K562 (cell line): ENCODE data around the gene PLEKHB1. TPM values are rescaled to one million over a fixed set of nuclear protein-coding genes. Genes with fewer than 3 reads are reported as not detected.

Experiments used
- ATAC-seq: fragments of 200-7000 bp; cut with Tn5 transposase; 3 replicates; pipeline ENCODE4 v1.9.1; 2020; ENCODE audit warnings: moderate library complexity
- BruUV-seq: library from RNA; stranded (reverse); fragments of 400-500 nt; replicated peaks from 2 replicates; lab custom pipeline; 2021; lab: Mats Ljungman, UMichigan
- CTCF ChIA-PET: fragments of 300-600 bp; formaldehyde crosslinking; extraction: SDS; loops from one replicate; lab custom pipeline; 2021; ENCODE audit warnings: low intra/inter-chr PET ratio; lab: Yijun Ruan, JAX
- POLR2A ChIA-PET: fragments of 300-600, 350-650 bp; sonication (Branson Sonifier 250); formaldehyde crosslinking; extraction: SDS; loops from one replicate; lab custom pipeline; 2021; ENCODE audit warnings: antibody characterized with exemption, inconsistent platforms; lab: Yijun Ruan, JAX
- DNase-seq, 4 experiments: peaks; one replicate each; pipeline versions ENCODE4 v3.0.0 to v3.0.0-alpha.2; 2011 to 2018; ENCODE audit warnings: low spot score in 3 of 4, mixed read lengths in 3 of 4; ENCODE audit errors: extremely low read depth in 1 of 4
- FAIRE-seq: peaks from 2 replicates; lab custom pipeline; 2011; peaks lifted over from hg19 to GRCh38; lab: Jason Lieb, UNC
- H2AFZ ChIP-seq: 2 replicates; pipeline ENCODE4 v1.6.0; 2011; ENCODE audit warnings: low read depth, low read length, control low read depth, inconsistent platforms
- H3K27ac ChIP-seq: fragments of 200-600 bp; 3 replicates; pipeline ENCODE4 v1.8.0; 2011; ENCODE audit warnings: low read depth, mild to moderate bottlenecking, control low read depth, inconsistent platforms, low read length, moderate library complexity, mixed read lengths; ENCODE audit errors: extremely low read depth
- H3K27me3 ChIP-seq, 2 experiments: fragments of 300-600 bp in 1 of 2; 2 replicates in 1 of 2; 3 replicates in 1 of 2; pipeline versions ENCODE4 v1.6.0 to v1.8.0; 2011; ENCODE audit warnings: inconsistent platforms in 2 of 2, low read length in 2 of 2, mild to moderate bottlenecking in 1 of 2, mixed read lengths in 1 of 2, moderate library complexity in 1 of 2; ENCODE audit not compliant: control insufficient read depth in 2 of 2, insufficient read depth in 2 of 2
- H3K36me3 ChIP-seq: fragments of 300-600 bp; 3 replicates; pipeline ENCODE4 v1.8.0; 2011; ENCODE audit warnings: mild to moderate bottlenecking, low read length, inconsistent platforms; ENCODE audit not compliant: control insufficient read depth, insufficient read depth
- H3K4me1 ChIP-seq, 2 experiments: fragments of 200-600 bp in 1 of 2; replicated peaks in 1 of 2; 2 replicates in 1 of 2; 3 replicates in 1 of 2; pipeline versions ENCODE4 v1.5.1 to v1.8.0; 2011; ENCODE audit warnings: inconsistent platforms in 2 of 2, low read length in 2 of 2, mild to moderate bottlenecking in 1 of 2, mixed read lengths in 1 of 2, moderate library complexity in 1 of 2; ENCODE audit not compliant: control insufficient read depth in 2 of 2, insufficient read depth in 2 of 2
- H3K4me2 ChIP-seq: 2 replicates; pipeline ENCODE4 v1.6.1; 2011; ENCODE audit warnings: low read length, control low read depth, inconsistent platforms, mixed read lengths; ENCODE audit not compliant: insufficient read depth
- H3K4me3 ChIP-seq: fragments of 200-600 bp; sonication (generic), shearing (Covaris generic); 2 replicates; pipeline ENCODE4 v1.5.1; 2016; ENCODE audit warnings: control low read depth, inconsistent platforms
- H3K79me2 ChIP-seq: fragments of 200-600 bp; 3 replicates; pipeline ENCODE4 v1.8.0; 2011; ENCODE audit warnings: low read length, inconsistent platforms; ENCODE audit not compliant: control insufficient read depth, insufficient read depth
- H3K9ac ChIP-seq, 2 experiments: 2 replicates each; pipeline versions ENCODE4 v1.6.0 to v1.6.1; 2011; ENCODE audit warnings: low read depth in 2 of 2, low read length in 2 of 2, control low read depth in 1 of 2, inconsistent platforms in 1 of 2, mild to moderate bottlenecking in 1 of 2, mixed read lengths in 1 of 2; ENCODE audit not compliant: insufficient read depth in 1 of 2
- H3K9me1 ChIP-seq: one replicate; pipeline ENCODE4 v1.6.0; 2011; ENCODE audit warnings: inconsistent platforms, mild to moderate bottlenecking, low read length, moderate library complexity; ENCODE audit not compliant: control insufficient read depth, insufficient read depth
- H3K9me3 ChIP-seq: replicated peaks from 2 replicates; pipeline ENCODE4 v1.5.1; 2011; ENCODE audit warnings: low read depth, low read length, inconsistent platforms; ENCODE audit not compliant: control insufficient read depth, insufficient read depth
- H4K20me1 ChIP-seq: replicated peaks from 2 replicates; pipeline ENCODE4 v1.6.1; 2011; ENCODE audit warnings: low read length, inconsistent platforms, mixed read lengths; ENCODE audit not compliant: control insufficient read depth, insufficient read depth
- ARID3A ChIP-seq: IDR thresholded peaks from 2 replicates; pipeline ENCODE4 v1.6.1; 2012; ENCODE audit warnings: low read depth, low read length, improper control_type of control experiment, borderline replicate concordance
- EP300 ChIP-seq: IDR thresholded peaks from 2 replicates; pipeline ENCODE4 v1.6.1; 2012; ENCODE audit warnings: low read length, improper control_type of control experiment
- FOXJ2 ChIP-seq: fragments of 200-800 bp; sonication (Bioruptor generic); IDR thresholded peaks from 2 replicates; pipeline ENCODE4 v1.6.1; 2016; ENCODE audit warnings: missing genetic modification characterization, missing compliant biosample characterization
- HLTF ChIP-seq: fragments of 450-650 bp; IDR thresholded peaks from 2 replicates; pipeline ENCODE4 v1.6.1; 2016
- KAT8 ChIP-seq: fragments of 450-650 bp; IDR thresholded peaks from 2 replicates; pipeline ENCODE4 v1.6.1; 2016; ENCODE audit warnings: low read depth, mild to moderate bottlenecking
- NONO ChIP-seq, 2 experiments: fragments of 200-400 bp in 1 of 2; fragments of 450-650 bp in 1 of 2; formaldehyde crosslinking in 1 of 2; IDR thresholded peaks; 2 replicates each; pipeline ENCODE4 v1.6.1; 2017; ENCODE audit warnings: low read depth in 2 of 2, mild to moderate bottlenecking in 2 of 2, moderate library complexity in 2 of 2, low read length in 1 of 2
- NRF1 ChIP-seq, 2 experiments: fragments of 450-650 bp; IDR thresholded peaks in 1 of 2; conservative IDR thresholded peaks in 1 of 2; 2 replicates each; pipeline ENCODE4 v1.6.1; 2014; ENCODE audit warnings: mild to moderate bottlenecking in 2 of 2
- TRIM28 ChIP-seq: fragments of 450-650 bp; IDR thresholded peaks from 2 replicates; pipeline ENCODE4 v1.6.1; 2017
- ZNF133 ChIP-seq: fragments of 250-450 bp; sonication (Bioruptor Pico); IDR thresholded peaks from 2 replicates; pipeline ENCODE4 v1.4.0; 2020; ENCODE audit warnings: mild to moderate bottlenecking
- ZNF134 ChIP-seq: fragments of 250-450 bp; sonication (Bioruptor Pico); conservative IDR thresholded peaks from 2 replicates; pipeline ENCODE4 v1.4.0; 2020
- ZNF398 ChIP-seq: fragments of 250-450 bp; sonication (Bioruptor Pico); IDR thresholded peaks from 2 replicates; pipeline ENCODE4 v1.8.0; 2021; ENCODE audit warnings: moderate library complexity, mild to moderate bottlenecking, inconsistent platforms
- ZNF785 ChIP-seq: fragments of 250-450 bp; sonication (Bioruptor Pico); IDR thresholded peaks from 2 replicates; pipeline ENCODE4 v1.4.0; 2020; ENCODE audit warnings: mild to moderate bottlenecking
- WGBS: fragments of 100-300 bp; shearing (Covaris generic); methylation state at CpG from one replicate; pipeline ENCODE4 v1.1.6; 2016; ENCODE audit warnings: low coverage, mixed read lengths; ENCODE audit not compliant: insufficient coverage; ENCODE audit errors: missing lambda C conversion rate; 5-methylcytosine and 5-hydroxymethylcytosine counted together
- in situ Hi-C: fragments of 300-500 bp; cut with MboI; formaldehyde crosslinking; loops from 4 replicates; pipeline ENCODE4 v1.15.0; 2018; ENCODE audit warnings: inconsistent platforms, mixed read lengths
- intact Hi-C: fragments of 100-400 bp; cut with micrococcal nuclease; formaldehyde crosslinking; loops from 2 replicates; pipeline ENCODE4 v1.14.2; 2022
- polyA plus RNA-seq, 8 experiments: library from polyadenylated mRNA; depleted of rRNA in 4 of 8; stranded (reverse) in 5 of 8; unstranded in 3 of 8; fragments of >200 nt; fragmentation: Nextera tagmentation in 2 of 8; fragmentation: Illumina TruSeq in 1 of 8; extraction: Ambion mirVana in 2 of 8; extraction: Trizol in 1 of 8; gene quantifications; 2 replicates each; pipeline versions ENCODE4 v1.2.1 to v1.2.3, GENCODE V29; 2011 to 2014; ENCODE audit warnings: inconsistent platforms in 1 of 8, missing spikeins in 1 of 8
- total RNA-seq, 7 experiments: library from RNA; depleted of rRNA in 6 of 7; stranded (reverse); fragments of >200 nt in 6 of 7; fragmentation: Illumina TruSeq in 2 of 7; extraction: Trizol in 2 of 7; gene quantifications; 2 replicates each; pipeline versions ENCODE4 v1.2.1 to v1.2.3, GENCODE V29; 2011 to 2021; ENCODE audit warnings: low replicate concordance in 1 of 7
- TF ChIP-seq, protein P1 (sequence below): fragments of 250-450 bp; sonication (Bioruptor Pico); IDR thresholded peaks from 2 replicates; pipeline ENCODE4 v1.4.0; 2020; ENCODE audit warnings: mild to moderate bottlenecking, moderate library complexity, borderline replicate concordance
- TF ChIP-seq, protein P2 (sequence below): fragments of 450-650 bp; IDR thresholded peaks from 2 replicates; pipeline ENCODE4 v1.7.1; 2018; ENCODE audit warnings: mild to moderate bottlenecking, low read depth; ENCODE audit not compliant: partially characterized antibody

PLEKHB1 gene
- total and polyA plus RNA-seq, 9 of the 15 experiments (the other 6 are each of a cell fraction or from before 2014, with no cell fraction given): 0.07 to 0.62 (median 0.17) TPM; not detected in 2

GRCh38 chr11:73710964-73711363 is 64.6 kb downstream of the PLEKHB1 start:
- no TSS peak for BruUV-seq
- DNase-seq (no peak), ATAC-seq (no peak), FAIRE-seq (no peak)
- H3K9ac ChIP-seq: no peak overlapping the region; a peak in 1 of 4 replicates
- CTCF ChIA-PET: no interaction called here
- no peak overlapping the region for H3K4me3 ChIP-seq
- H3K27ac ChIP-seq: no peak overlapping the region
- no peaks in the 10 kb centered on the region for H3K79me2 ChIP-seq
- no peak overlapping the region for H3K4me2 ChIP-seq
- no peak overlapping the region for H2AFZ ChIP-seq
- no peaks in the 10 kb centered on the region for H4K20me1 ChIP-seq
- POLR2A ChIA-PET: no interaction called here
- intact Hi-C loops (no loop called here), in situ Hi-C loops (no loop called here)
- no peaks in the 10 kb centered on the region for H3K9me1 ChIP-seq
- H3K4me1 ChIP-seq: no peaks in the 10 kb centered on the region
- 91% methylated on average over 3 of the region's 3 CpGs for WGBS
- H3K9me3 ChIP-seq: no peaks in the 10 kb centered on the region
- H3K36me3 ChIP-seq: peaks cover 27% of the 10 kb centered on the region
- H3K27me3 ChIP-seq: no peaks in the 10 kb centered on the region
- no peak for TF ChIP-seq HLTF
- TF ChIP-seq EP300: no peak
- TF ChIP-seq, protein P1, sequence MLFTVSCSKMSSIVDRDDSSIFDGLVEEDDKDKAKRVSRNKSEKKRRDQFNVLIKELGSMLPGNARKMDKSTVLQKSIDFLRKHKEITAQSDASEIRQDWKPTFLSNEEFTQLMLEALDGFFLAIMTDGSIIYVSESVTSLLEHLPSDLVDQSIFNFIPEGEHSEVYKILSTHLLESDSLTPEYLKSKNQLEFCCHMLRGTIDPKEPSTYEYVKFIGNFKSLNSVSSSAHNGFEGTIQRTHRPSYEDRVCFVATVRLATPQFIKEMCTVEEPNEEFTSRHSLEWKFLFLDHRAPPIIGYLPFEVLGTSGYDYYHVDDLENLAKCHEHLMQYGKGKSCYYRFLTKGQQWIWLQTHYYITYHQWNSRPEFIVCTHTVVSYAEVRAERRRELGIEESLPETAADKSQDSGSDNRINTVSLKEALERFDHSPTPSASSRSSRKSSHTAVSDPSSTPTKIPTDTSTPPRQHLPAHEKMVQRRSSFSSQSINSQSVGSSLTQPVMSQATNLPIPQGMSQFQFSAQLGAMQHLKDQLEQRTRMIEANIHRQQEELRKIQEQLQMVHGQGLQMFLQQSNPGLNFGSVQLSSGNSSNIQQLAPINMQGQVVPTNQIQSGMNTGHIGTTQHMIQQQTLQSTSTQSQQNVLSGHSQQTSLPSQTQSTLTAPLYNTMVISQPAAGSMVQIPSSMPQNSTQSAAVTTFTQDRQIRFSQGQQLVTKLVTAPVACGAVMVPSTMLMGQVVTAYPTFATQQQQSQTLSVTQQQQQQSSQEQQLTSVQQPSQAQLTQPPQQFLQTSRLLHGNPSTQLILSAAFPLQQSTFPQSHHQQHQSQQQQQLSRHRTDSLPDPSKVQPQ: no peak
- TF ChIP-seq ARID3A: no peak
- TF ChIP-seq KAT8: no peak
- no peak for TF ChIP-seq ZNF134
- no peak for TF ChIP-seq TRIM28
- TF ChIP-seq NRF1 (conservative IDR thresholded peaks at IDR 0.05 in 1 of 2, IDR thresholded peaks at IDR 0.05 in 1 of 2): no peak
- TF ChIP-seq FOXJ2 (tag): no peak
- no peak for TF ChIP-seq ZNF785 (CRISPR knock-in tag)
- no peak for TF ChIP-seq NONO (IDR thresholded peaks at IDR 0.05; ENCODE audit: low read depth in 2 of 2, low read length in 1 of 2)
- no peak for TF ChIP-seq ZNF398 (CRISPR knock-in tag)
- TF ChIP-seq ZNF133 (CRISPR knock-in tag): no peak
- TF ChIP-seq, protein P2, sequence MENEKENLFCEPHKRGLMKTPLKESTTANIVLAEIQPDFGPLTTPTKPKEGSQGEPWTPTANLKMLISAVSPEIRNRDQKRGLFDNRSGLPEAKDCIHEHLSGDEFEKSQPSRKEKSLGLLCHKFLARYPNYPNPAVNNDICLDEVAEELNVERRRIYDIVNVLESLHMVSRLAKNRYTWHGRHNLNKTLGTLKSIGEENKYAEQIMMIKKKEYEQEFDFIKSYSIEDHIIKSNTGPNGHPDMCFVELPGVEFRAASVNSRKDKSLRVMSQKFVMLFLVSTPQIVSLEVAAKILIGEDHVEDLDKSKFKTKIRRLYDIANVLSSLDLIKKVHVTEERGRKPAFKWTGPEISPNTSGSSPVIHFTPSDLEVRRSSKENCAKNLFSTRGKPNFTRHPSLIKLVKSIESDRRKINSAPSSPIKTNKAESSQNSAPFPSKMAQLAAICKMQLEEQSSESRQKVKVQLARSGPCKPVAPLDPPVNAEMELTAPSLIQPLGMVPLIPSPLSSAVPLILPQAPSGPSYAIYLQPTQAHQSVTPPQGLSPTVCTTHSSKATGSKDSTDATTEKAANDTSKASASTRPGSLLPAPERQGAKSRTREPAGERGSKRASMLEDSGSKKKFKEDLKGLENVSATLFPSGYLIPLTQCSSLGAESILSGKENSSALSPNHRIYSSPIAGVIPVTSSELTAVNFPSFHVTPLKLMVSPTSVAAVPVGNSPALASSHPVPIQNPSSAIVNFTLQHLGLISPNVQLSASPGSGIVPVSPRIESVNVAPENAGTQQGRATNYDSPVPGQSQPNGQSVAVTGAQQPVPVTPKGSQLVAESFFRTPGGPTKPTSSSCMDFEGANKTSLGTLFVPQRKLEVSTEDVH: no peak
